ENCODE data around the gene CADPS2.

Gene CADPS2

DNA sequence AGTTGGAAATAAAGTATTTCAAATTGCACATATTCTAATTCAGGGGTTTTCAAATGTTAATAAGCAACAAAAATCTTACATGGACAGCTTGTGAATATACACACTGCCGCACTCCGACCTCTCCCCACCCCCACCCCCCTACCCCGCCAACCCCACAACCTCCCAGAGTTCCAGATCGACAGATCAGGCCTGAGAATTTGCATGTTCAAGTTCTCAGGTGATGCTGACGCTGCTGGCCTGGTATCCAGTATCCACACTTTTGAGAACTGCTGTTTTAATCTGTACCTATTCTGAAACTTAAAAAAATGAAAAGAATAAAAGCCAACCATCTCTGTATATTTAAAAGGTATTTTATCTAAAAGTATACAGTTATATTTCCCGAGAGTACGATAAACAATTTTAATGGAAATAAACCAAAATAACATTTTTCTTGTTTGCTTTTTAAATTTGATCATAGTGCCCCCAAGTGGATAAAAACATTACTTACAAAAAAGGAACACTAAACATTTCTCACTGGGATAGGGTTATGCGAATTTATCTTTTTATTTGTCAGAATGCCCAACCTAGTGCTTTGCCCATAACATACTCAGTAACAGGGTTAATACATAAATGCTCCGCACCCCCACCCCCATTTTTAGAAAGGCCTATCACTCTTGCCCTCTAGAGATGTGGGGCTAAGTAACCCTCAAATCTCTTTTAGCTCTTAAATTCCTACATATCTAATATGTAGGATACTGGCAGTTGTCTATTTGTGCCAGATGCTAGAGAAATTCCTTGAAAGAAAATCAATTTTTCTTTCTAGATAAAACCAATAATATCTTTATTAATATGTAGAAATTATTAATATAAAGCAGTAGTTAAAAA is 353.6 kb downstream of the CADPS2 start (continued):
- TF ChIP-seq ZNF565 (CRISPR knock-in tag; conservative IDR thresholded peaks at IDR 0.05; ENCODE audit: low read depth) (no peak), SNAI2 (CRISPR knock-in tag; IDR thresholded peaks at IDR 0.05) (no peak), ZNF70 (CRISPR knock-in tag; IDR thresholded peaks at IDR 0.05) (no peak), OSR1 (CRISPR knock-in tag; IDR thresholded peaks at IDR 0.05) (no peak)

DNA sequence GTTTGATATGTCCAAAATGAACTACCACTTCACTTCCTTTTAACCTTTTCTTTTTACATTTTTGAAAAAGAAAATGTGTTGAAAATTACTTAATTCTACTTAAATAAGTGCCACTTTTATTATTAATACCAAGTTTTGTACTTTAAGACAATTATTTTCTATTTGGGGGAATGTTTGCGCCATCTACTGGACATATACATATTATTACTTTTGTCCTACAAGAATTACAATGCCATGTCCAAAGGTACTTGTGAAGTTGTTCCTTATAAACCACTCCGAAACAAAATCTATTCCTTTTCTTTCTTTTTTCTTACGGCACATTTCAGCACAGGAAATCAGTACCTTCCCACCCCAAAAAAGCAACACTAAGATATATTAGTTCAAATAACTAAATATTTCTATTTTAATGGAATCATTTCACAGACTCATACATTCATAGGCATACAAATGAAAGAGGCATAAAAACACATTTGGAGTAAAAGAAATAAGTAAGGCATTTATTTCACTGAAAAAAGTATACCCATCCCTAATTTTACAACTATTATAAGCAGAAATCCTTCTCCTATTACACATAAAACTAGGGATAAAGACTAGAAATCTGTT is 357.3 kb downstream of the CADPS2 start:
- ATAC-seq = peak; percentile 58; the same call in 1 of the 3 replicates
- TF ChIP-seq RARB (CRISPR knock-in tag; IDR thresholded peaks at IDR 0.05) (no peak), ZC3H10 (CRISPR knock-in tag; IDR thresholded peaks at IDR 0.05) (no peak), SNAI2 (CRISPR knock-in tag; IDR thresholded peaks at IDR 0.05) (no peak), ZNF565 (CRISPR knock-in tag; conservative IDR thresholded peaks at IDR 0.05; ENCODE audit: low read depth) (no peak), GLIS3 (CRISPR knock-in tag; IDR thresholded peaks at IDR 0.05) (no peak), ARNTL (CRISPR knock-in tag; IDR thresholded peaks at IDR 0.05; ENCODE audit: borderline replicate concordance, low read depth) (no peak), TCF4 (CRISPR knock-in tag; IDR thresholded peaks at IDR 0.05; ENCODE audit: borderline replicate concordance) (no peak), CSDC2 (CRISPR knock-in tag; IDR thresholded peaks at IDR 0.05) (no peak), ESRRG (CRISPR knock-in tag; IDR thresholded peaks at IDR 0.05) (no peak), ZFP30 (CRISPR knock-in tag; IDR thresholded peaks at IDR 0.05) (no peak), ZNF8 (CRISPR knock-in tag; IDR thresholded peaks at IDR 0.05) (no peak)
- TF ChIP-seq, protein P1, sequence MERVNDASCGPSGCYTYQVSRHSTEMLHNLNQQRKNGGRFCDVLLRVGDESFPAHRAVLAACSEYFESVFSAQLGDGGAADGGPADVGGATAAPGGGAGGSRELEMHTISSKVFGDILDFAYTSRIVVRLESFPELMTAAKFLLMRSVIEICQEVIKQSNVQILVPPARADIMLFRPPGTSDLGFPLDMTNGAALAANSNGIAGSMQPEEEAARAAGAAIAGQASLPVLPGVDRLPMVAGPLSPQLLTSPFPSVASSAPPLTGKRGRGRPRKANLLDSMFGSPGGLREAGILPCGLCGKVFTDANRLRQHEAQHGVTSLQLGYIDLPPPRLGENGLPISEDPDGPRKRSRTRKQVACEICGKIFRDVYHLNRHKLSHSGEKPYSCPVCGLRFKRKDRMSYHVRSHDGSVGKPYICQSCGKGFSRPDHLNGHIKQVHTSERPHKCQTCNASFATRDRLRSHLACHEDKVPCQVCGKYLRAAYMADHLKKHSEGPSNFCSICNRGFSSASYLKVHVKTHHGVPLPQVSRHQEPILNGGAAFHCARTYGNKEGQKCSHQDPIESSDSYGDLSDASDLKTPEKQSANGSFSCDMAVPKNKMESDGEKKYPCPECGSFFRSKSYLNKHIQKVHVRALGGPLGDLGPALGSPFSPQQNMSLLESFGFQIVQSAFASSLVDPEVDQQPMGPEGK (CRISPR knock-in tag; IDR thresholded peaks at IDR 0.05; ENCODE audit: borderline replicate concordance) = no peak
- TF ChIP-seq, protein P2, sequence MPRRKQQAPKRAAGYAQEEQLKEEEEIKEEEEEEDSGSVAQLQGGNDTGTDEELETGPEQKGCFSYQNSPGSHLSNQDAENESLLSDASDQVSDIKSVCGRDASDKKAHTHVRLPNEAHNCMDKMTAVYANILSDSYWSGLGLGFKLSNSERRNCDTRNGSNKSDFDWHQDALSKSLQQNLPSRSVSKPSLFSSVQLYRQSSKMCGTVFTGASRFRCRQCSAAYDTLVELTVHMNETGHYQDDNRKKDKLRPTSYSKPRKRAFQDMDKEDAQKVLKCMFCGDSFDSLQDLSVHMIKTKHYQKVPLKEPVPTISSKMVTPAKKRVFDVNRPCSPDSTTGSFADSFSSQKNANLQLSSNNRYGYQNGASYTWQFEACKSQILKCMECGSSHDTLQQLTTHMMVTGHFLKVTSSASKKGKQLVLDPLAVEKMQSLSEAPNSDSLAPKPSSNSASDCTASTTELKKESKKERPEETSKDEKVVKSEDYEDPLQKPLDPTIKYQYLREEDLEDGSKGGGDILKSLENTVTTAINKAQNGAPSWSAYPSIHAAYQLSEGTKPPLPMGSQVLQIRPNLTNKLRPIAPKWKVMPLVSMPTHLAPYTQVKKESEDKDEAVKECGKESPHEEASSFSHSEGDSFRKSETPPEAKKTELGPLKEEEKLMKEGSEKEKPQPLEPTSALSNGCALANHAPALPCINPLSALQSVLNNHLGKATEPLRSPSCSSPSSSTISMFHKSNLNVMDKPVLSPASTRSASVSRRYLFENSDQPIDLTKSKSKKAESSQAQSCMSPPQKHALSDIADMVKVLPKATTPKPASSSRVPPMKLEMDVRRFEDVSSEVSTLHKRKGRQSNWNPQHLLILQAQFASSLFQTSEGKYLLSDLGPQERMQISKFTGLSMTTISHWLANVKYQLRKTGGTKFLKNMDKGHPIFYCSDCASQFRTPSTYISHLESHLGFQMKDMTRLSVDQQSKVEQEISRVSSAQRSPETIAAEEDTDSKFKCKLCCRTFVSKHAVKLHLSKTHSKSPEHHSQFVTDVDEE (CRISPR knock-in tag; IDR thresholded peaks at IDR 0.05) = no peak
- TF ChIP-seq, protein P3, sequence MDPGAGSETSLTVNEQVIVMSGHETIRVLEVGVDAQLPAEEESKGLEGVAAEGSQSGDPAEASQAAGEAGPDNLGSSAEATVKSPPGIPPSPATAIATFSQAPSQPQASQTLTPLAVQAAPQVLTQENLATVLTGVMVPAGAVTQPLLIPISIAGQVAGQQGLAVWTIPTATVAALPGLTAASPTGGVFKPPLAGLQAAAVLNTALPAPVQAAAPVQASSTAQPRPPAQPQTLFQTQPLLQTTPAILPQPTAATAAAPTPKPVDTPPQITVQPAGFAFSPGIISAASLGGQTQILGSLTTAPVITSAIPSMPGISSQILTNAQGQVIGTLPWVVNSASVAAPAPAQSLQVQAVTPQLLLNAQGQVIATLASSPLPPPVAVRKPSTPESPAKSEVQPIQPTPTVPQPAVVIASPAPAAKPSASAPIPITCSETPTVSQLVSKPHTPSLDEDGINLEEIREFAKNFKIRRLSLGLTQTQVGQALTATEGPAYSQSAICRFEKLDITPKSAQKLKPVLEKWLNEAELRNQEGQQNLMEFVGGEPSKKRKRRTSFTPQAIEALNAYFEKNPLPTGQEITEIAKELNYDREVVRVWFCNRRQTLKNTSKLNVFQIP (CRISPR knock-in tag; IDR thresholded peaks at IDR 0.05; ENCODE audit: borderline replicate concordance, low read depth) = no peak
- TF ChIP-seq, protein P4, sequence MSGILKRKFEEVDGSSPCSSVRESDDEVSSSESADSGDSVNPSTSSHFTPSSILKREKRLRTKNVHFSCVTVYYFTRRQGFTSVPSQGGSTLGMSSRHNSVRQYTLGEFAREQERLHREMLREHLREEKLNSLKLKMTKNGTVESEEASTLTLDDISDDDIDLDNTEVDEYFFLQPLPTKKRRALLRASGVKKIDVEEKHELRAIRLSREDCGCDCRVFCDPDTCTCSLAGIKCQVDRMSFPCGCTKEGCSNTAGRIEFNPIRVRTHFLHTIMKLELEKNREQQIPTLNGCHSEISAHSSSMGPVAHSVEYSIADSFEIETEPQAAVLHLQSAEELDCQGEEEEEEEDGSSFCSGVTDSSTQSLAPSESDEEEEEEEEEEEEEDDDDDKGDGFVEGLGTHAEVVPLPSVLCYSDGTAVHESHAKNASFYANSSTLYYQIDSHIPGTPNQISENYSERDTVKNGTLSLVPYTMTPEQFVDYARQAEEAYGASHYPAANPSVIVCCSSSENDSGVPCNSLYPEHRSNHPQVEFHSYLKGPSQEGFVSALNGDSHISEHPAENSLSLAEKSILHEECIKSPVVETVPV (CRISPR knock-in tag; IDR thresholded peaks at IDR 0.05) = no peak

DNA sequence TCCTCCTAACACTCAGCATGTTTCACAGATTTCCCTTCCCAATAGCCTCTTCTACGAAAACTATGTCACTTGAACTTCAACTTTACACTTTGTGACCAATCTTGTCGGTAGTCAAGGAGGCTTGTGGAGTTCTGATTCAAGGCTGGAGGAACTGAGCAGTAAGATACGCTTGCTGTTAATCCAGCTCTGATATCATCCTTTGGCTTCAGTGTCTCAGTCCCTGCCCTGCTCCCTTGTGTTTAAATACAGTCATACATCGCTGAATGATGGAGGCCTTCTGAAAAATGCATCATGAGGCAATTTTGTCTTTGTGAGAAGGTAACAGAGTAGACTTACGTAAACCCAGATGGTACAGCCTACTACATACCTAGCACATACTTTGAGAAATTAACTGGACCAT is 360.9 kb downstream of the CADPS2 start:
- no peak for ATAC-seq
- TF ChIP-seq ZFP30 (CRISPR knock-in tag; IDR thresholded peaks at IDR 0.05) (no peak), ZNF565 (CRISPR knock-in tag; conservative IDR thresholded peaks at IDR 0.05; ENCODE audit: low read depth) (no peak), GLIS3 (CRISPR knock-in tag; IDR thresholded peaks at IDR 0.05) (no peak), ZNF70 (CRISPR knock-in tag; IDR thresholded peaks at IDR 0.05) (no peak), ARNTL (CRISPR knock-in tag; IDR thresholded peaks at IDR 0.05; ENCODE audit: borderline replicate concordance, low read depth) (no peak), CSDC2 (CRISPR knock-in tag; IDR thresholded peaks at IDR 0.05) (no peak)
- TF ChIP-seq, protein P5, sequence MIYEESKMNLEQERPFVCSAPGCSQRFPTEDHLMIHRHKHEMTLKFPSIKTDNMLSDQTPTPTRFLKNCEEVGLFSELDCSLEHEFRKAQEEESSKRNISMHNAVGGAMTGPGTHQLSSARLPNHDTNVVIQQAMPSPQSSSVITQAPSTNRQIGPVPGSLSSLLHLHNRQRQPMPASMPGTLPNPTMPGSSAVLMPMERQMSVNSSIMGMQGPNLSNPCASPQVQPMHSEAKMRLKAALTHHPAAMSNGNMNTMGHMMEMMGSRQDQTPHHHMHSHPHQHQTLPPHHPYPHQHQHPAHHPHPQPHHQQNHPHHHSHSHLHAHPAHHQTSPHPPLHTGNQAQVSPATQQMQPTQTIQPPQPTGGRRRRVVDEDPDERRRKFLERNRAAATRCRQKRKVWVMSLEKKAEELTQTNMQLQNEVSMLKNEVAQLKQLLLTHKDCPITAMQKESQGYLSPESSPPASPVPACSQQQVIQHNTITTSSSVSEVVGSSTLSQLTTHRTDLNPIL (CRISPR knock-in tag; IDR thresholded peaks at IDR 0.05; ENCODE audit: low read depth) = no peak
- TF ChIP-seq, protein P2 (CRISPR knock-in tag; IDR thresholded peaks at IDR 0.05) = no peak

All from SK-N-SH treated with all-trans-retinoic acid at 6 μM for 48 hours (cell line).